ENCODE data around the gene EYS.

- TF ChIP-seq POLR2A (IDR thresholded peaks at IDR 0.05; ENCODE audit: low read depth) = no peak
- no peak for TF ChIP-seq EP300 (IDR thresholded peaks at IDR 0.05)
- no peak for TF ChIP-seq CTCF (IDR thresholded peaks at IDR 0.05)
Observed at GRCh38 chr6:64233746-64234145, 1473.3 kb downstream of the EYS start.
